Kidney epithelial cell (primary cell): ENCODE results near the gene SELENOM. TPM values are rescaled to one million over a fixed set of nuclear protein-coding genes. Genes with fewer than 3 reads are reported as not detected.

Experiments used
- DNase-seq: peaks from one replicate; pipeline ENCODE4 v3.0.0-alpha.2; 2010; ENCODE audit warnings: low read depth
- H3K27me3 ChIP-seq: 2 replicates; pipeline ENCODE4 v1.6.0; 2011; ENCODE audit warnings: low read length; ENCODE audit not compliant: control insufficient read depth, insufficient read depth
- H3K36me3 ChIP-seq: 2 replicates; pipeline ENCODE4 v1.5.1; 2011; ENCODE audit warnings: low read length; ENCODE audit not compliant: control insufficient read depth, insufficient read depth
- H3K4me3 ChIP-seq: 2 replicates; pipeline ENCODE4 v1.5.1; 2011; ENCODE audit warnings: low read depth, mild to moderate bottlenecking, control low read depth, low read length
- total RNA-seq: library from RNA; depleted of rRNA; stranded (reverse); fragments of >200 nt; gene quantifications from 2 replicates; pipeline ENCODE4 v1.2.3, GENCODE V29; 2015
- TF ChIP-seq, protein P1 (sequence below): IDR thresholded peaks from 2 replicates; pipeline ENCODE4 v1.5.1; 2011; ENCODE audit warnings: mild to moderate bottlenecking, moderate library complexity, low read length, control low read depth, inconsistent platforms; ENCODE audit not compliant: insufficient read depth, poor library complexity, severe bottlenecking

SELENOM gene
- total RNA-seq, 1 donor from 2014 or later: 55.2 TPM

DNA sequence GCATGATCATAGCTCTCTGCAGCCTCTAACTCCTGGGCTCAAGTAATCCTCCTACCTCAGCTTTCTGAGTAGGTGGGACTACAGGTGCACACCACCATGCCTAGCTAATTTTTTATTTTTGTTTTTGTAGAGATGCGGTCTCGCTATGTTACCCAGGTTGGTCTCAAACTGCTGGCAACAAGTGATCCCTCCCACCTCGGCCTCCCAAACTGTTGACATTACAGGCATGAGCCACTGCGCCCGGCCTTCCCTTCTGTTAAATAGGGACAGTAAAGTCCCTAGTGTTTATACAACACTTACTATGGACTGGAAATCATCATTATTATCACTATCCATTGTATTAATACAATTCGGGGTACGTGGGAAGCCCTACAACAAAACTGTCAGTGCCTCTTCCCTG lies 12.6 kb downstream of the SELENOM start:
- Histone ChIP-seq H3K4me3 (no peak overlapping the region), H3K36me3 (peaks cover 19% of the 10 kb centered on the region), H3K27me3 (no peaks in the 10 kb centered on the region)
- TF ChIP-seq, protein P1, sequence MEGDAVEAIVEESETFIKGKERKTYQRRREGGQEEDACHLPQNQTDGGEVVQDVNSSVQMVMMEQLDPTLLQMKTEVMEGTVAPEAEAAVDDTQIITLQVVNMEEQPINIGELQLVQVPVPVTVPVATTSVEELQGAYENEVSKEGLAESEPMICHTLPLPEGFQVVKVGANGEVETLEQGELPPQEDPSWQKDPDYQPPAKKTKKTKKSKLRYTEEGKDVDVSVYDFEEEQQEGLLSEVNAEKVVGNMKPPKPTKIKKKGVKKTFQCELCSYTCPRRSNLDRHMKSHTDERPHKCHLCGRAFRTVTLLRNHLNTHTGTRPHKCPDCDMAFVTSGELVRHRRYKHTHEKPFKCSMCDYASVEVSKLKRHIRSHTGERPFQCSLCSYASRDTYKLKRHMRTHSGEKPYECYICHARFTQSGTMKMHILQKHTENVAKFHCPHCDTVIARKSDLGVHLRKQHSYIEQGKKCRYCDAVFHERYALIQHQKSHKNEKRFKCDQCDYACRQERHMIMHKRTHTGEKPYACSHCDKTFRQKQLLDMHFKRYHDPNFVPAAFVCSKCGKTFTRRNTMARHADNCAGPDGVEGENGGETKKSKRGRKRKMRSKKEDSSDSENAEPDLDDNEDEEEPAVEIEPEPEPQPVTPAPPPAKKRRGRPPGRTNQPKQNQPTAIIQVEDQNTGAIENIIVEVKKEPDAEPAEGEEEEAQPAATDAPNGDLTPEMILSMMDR: no peak
- DNase-seq: no peak

DNA sequence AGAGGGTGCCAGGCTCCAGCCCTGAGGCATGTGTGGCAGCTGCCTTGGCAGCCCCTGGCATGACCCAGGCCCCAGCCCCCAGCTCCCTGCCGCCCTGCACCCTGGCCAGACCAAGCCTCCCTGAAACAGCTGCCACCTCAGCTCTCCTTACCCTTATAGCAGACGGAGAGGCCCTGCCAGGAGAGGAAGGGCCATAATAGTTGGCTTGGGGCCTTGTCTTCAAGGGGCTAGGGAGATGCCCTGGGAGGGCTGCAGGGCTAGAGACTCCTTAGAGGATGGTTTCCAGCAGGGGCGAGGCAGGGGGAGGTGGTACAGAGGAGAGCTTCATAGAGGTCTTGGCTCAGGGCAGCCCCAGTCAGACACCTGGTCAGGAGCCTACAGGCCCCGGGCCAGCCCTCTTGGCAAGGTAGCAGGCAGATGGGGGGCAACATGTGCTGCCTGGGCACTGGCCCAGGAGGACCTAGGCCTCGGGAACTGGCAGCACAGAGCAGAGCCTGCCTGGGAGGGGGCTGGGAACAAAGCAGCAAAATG lies 13.3 kb downstream of the SELENOM start:
- Histone ChIP-seq H3K4me3 (no peak overlapping the region), H3K36me3 (peaks cover 21% of the 10 kb centered on the region), H3K27me3 (no peaks in the 10 kb centered on the region)
- no peak for DNase-seq
- TF ChIP-seq, protein P1: no peak

DNA sequence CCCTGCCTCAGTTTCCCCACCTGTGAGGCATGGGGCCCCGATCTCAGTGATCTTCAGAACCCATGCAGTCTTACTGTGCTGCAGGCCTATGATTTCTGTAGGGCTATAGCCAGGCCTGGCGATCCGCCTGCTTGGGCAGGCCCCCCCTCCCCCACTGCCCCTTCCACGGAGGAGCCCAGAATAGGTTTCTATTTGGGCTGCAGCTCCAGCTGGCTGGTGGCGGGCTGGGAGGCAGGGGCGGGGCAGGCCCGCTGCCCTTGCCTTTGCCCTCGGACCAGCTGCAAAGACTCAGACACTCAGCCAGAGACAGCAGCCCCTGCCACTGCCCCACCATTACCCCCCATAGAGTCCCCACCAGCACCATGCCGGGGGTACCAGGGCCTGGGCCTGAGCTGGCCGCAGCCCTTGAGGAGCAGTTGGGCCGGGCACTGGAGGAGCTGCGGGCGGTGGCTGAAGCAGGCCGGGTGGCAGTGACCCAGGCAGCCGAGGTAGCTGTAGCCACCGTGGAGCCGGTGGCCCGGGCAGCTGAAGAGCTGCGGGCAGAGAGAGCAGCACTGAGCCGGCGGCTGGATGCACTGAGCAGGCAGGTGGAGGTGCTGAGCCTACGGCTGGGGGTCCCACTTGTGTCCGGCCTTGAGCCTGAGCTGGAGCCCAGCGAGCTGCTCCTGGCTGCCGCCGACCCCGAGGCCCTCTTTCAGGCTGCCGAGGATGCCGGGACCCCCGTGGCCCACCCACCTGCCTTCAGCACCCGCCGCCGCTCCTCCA lies 14.1 kb downstream of the SELENOM start:
- Histone ChIP-seq H3K27me3 (no peaks in the 10 kb centered on the region), H3K4me3 (no peak overlapping the region), H3K36me3 (peaks cover 23% of the 10 kb centered on the region)
- no peak for DNase-seq
- TF ChIP-seq, protein P1: no peak

DNA sequence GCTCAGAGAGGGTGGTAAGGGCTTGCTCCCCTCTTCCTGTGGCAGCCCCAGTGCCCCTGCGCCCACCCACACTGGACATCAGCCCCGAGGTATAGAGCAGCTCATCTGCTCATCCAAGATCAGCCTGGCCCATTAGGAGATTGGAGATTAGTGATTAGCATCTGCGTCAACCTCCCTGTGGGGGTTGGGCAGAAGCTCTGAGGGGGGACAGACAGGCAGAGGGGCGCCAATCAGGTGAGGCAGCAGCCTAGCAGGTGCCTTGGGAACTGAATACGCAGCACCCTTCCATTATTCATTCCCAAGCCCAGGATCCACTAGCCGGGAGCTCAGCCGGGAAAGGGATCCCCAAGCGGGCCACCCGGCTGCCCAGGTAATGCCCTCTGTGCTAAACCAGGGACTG lies 15.2 kb downstream of the SELENOM start:
- no peaks in the 10 kb centered on the region for H3K27me3 ChIP-seq
- DNase-seq: no peak
- no peak overlapping the region for H3K4me3 ChIP-seq
- H3K36me3 ChIP-seq: peaks cover 21% of the 10 kb centered on the region
- TF ChIP-seq, protein P1: no peak

DNA sequence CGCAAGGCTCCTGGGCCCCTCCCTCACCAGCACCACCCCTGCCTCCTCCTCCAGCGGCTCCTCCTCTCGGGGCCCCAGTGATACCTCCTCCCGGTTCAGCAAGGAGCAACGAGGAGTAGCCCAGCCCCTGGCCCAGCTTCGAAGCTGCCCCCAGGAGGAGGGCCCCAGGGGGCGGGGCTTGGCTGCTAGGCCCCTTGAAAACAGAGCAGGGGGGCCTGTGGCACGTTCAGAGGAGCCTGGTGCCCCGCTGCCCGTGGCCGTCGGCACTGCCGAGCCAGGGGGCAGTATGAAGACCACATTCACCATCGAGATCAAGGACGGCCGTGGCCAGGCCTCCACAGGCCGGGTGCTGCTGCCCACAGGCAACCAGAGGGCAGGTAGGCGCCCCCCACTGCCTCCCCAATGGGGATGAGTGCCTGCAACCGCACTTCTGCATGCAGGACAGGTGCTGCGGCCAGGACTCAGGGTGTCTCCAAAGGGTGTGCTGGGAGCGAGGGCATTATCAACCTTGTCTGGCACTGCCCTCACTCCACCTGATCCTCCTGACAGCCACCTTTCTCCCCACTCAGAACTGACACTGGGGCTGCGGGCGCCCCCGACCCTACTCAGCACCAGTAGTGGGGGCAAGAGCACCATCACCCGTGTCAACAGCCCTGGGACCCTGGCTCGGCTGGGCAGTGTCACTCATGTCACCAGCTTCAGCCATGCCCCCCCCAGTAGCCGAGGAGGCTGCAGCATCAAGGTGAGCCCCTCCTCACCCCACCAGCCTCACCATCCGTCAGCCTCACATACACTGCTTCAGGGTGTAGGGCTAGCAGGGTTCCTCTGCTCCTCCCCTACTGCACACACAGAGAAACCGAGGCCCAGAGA lies 16.0 kb downstream of the SELENOM start:
- no peaks in the 10 kb centered on the region for H3K27me3 ChIP-seq
- H3K36me3 ChIP-seq: peaks cover 16% of the 10 kb centered on the region
- TF ChIP-seq, protein P1: no peak
- no peak overlapping the region for H3K4me3 ChIP-seq
- no peak for DNase-seq
